GDM1 (cell line): ENCODE results near the gene USP40.

Source experiments
- DNase-seq: peaks from one replicate; lab custom pipeline; 2025; lab: John Stamatoyannopoulos, UW

The USP40 gene

GRCh38 chr2:233443511-233444183 lies 122.9 kb downstream of the USP40 start:
- peak; percentile 55 for DNase-seq

GRCh38 chr2:233442028-233442310 lies 124.6 kb downstream of the USP40 start:
- no peak for DNase-seq

DNA sequence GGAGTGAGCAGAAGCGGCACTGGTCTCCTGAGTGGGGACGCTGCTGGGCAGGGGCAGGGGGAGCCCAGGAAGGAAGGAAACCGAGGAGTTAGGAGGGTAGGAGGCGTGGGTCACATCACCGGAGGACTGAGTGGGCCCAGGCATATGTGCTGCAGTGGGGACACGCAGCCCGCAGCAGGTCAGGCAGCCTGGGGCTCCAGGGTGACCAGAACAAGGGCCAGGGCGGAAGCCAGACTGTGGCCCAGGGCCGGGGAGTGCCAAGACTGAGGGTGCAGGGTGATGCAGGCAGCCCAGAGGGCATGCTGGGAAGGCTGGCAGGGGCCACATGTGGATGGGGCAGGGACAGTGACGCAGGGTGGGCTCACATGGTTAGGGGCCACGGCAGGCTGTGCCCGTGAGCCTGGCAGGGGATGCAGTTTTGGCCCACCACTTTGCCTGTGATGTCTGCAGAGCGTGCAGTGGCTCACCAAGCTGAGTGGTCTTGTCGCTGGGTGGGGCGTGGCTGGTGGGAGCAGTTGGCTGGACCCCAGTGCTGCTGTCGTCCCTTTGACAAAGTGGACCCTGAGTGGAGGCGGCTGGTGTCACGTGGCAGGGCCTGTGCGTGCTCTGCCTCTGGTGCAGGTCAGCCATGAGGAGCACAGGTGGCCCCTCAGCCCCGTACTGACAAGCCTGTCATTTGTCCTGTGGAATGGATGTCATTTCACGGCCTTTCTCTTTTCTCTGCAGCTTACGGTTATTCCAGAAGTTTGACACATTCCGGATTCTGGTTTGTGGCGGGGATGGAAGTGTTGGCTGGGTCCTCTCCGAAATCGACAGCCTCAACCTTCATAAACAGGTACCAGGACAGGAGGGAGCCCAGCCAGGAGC lies 125.2 kb downstream of the USP40 start:
- no peak for DNase-seq

DNA sequence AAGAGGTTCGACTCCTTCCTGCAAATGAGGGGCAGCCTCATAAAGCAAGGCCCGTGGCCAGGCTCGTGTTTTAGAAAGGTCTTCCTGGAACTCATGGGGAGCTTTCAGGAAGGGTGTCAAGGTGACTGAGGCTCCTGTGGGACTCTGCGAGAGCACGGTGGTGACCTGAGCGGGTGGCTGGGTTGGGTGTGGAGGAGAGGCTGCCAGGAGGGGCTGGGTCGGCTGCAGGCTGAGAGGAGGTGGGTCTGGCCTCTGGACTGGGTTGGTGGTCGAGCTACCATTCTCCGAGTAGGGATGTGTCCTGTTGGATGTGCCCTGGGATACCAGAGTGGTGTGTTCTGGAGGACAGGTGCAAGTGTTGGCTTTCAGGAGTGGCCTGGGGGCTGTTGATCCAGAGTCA lies 125.9 kb downstream of the USP40 start:
- no peak for DNase-seq

DNA sequence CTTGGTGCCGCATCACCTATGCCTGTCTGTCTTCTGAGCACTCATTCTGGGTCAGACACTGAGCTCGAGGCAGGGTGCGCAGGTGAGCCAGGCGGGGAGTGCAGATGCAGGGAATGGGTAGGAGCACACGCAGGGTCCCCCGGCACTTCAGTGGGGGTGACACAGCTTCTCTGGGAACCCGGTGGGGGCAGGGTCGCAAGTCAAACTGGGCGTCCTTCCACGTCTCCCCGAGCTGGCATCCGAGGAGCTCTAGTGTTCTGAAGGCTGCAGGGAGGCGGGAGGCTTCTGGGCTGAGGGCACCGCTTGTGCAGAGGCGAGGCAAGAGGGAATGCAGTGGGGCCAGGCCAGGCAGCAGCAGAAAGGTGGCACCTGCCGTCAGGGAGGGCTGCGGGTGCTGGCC lies 126.3 kb downstream of the USP40 start:
- DNase-seq = no peak

- no peak for DNase-seq
Observed at GRCh38 chr2:233439191-233439590, 127.4 kb downstream of the USP40 start.

DNA sequence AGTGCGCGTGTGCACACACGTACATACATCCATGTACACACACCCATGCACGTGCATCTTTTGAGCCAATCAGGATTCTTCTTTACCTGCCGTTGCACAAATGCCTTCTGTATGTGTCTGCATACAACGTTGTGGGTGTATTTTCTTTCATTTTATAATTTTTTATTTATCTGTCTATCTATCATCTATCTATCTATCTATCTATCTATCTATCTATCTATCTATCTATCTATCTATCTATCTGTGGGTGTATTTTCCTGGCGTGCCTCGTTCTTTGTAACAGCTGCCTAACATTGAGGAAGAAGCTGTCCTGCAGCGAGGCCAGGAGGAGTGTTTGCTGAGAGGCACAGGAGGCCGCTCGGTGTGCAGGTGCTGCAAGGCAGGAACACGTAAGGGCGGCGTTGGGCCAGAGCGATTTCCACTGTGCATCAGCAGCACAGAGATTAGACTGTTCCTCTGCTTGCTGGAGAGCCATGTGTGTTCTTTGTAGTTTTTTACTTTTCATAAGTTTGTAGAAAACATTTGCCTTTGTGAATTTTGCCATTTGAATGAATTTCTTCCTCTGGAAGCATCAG lies 127.9 kb downstream of the USP40 start:
- no peak for DNase-seq

DNA sequence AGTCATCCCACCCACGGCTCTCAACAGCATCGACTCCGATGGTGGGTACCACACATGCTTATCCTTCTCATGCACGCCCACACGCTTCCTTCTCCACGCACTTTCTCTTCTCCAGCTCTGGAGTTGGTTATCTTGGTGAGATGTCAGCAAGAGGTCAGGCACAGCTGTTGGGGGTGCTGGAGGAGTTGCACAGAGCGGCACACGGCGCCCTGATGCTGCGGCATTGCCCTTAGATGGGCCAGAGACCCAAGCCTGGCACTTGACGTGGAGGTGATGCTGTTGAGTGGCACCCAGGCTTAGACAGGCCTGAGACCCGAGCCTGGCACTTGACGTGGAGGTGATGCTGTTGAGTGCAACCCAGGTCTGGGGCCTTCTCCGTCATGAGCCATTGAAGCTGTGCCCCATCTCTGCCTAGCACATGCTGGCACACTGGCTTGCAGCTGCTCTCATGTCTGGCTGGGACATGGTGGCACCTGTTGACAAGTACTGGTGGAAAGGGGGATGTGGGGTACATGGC lies 129.1 kb downstream of the USP40 start:
- no peak for DNase-seq

DNA sequence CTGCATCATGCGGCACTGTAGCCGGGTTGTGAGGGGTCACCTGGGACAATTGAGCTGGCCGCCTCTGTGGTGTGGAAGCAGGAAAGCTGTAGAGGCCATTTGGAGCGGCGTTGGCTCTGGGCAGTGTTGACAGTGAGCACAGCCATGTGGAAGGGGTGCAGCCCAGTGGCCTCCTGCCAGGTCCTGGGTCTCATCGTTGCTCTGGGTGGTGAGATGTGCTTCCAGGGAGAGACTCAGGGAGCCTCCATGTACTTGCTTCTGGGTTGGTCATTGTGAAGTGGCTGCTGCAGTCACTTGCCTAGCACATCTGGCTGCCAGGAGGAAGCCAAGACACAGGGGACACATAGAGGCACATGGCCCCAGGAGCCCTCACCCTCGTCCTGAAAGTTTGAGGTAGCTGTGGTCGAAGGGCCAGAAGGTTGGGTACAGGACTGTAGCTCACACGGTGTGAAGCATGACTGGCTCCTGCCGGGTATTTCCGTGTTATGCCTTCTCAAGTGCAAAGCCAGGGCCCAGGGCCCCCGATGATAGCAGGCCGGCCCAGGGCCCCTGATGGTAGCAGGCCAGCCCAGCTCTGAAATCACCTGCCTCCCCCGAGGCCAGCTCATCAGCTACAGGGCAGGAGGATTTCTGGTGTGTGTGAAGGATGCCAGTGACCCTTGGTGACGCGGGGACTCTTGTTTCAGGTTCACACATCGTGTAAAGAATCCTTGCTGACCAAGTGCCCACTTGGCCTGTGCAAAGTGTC lies 129.7 kb downstream of the USP40 start:
- DNase-seq = no peak

DNA sequence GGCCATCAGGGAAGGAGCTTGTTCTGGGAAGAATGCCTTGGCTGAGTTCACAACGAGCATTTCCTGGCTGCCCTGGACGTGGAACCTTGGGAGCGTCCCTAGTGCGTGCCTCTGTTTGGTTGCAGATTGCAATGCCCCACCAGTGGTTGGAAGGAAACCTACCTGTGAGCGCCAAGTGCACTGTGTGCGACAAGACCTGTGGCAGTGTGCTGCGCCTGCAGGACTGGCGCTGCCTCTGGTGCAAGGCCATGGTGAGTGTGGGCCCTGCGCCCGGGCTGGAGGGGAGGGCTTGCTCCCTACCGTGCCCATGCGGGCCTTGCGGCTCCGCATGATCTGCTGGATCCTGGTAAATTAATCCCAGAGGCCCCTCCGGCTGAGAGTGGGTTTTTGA lies 130.4 kb downstream of the USP40 start:
- DNase-seq = no peak

GRCh38 chr2:233435436-233436190 lies 131.0 kb downstream of the USP40 start:
- DNase-seq = no peak

DNA sequence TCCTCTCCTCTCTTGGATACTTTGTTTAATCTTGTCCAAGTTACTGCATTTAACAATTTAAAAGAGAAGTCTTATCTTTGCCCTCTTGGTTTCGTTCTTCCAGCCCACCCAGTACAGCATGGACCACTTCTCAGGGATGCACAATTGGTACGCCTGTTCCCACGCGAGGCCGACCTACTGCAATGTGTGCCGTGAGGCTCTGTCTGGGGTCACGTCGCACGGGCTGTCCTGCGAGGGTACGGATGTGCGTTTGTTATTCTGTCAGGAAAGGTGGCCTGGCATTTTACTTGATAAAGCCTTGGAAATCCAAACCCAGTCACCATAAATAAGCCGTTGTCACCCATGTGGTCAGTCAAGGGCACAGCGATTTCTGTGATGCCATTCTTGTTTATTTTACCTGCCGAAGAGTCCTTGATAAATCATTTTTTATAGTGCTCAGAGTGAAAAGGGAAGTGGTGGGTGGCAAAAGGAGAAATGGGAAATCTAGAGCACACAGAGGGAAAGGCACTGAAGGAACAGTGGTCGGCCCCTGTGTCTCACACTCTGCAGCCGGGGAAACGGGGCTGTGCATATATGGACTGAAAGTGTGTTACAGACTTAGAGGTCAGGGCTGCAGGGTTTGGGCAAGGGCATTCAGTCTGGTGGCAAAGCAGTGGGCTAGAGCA lies 131.8 kb downstream of the USP40 start:
- DNase-seq = no peak

DNA sequence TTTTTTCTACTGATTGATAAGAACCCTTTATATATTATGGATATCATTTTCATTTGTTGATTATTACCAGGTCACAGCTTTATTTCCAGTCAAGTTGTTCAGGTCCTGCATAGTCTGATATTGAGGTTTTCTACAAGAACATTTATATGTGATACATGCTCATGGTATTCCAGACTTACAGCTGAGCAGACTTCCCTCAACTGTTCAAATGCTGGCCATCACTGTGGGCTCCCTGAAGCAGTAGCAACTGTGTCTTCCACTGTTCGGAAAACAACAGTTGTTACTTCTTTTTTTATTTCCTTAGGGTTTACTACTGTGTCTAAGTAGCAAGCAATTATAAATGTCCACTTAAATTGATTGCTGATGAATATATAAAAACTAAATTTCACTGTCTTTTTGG lies 132.8 kb downstream of the USP40 start:
- no peak for DNase-seq

DNA sequence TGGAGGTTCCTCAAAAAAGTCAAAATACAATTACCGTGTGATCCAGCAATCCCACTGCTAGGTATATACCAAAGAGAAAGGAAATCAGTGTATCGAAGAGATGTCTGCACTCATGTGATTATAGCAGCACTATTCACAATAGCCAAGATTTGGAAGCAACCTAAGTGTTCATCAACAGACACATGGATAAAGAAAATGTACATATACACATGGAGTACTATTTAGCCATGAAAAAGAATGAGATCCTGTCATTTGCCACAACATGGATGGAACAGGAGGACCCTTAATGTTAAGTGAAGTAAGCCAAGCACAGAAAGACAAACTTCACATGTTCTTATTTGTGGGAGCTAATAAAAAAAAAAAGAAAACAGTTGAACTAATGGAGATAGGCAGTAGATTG lies 133.6 kb downstream of the USP40 start:
- DNase-seq = no peak

DNA sequence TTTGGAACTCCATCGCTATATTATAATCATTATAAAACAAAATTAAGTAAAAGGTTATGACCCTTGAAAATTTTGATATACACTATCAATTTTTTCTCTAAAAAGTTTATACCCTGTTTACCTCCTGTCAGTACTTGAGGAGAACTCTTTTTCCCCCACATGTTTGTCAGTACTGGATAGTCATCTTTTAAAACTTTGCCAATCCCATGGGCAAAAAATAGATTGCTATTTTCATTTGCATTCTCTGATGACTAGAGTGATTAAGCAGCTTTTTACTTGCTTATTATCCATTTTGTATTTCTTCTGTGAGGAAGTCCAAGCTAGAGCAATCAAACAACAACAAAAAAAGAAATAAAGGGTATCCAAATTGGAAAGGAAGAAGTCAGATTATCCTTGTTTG lies 135.9 kb downstream of the USP40 start:
- no peak for DNase-seq

GRCh38 chr2:233430081-233430480 lies 136.5 kb downstream of the USP40 start:
- DNase-seq = no peak

GRCh38 chr2:233429175-233429897 lies 137.2 kb downstream of the USP40 start:
- no peak for DNase-seq

- DNase-seq = no peak
Observed at GRCh38 chr2:233428438-233428837, 138.1 kb downstream of the USP40 start.

DNA sequence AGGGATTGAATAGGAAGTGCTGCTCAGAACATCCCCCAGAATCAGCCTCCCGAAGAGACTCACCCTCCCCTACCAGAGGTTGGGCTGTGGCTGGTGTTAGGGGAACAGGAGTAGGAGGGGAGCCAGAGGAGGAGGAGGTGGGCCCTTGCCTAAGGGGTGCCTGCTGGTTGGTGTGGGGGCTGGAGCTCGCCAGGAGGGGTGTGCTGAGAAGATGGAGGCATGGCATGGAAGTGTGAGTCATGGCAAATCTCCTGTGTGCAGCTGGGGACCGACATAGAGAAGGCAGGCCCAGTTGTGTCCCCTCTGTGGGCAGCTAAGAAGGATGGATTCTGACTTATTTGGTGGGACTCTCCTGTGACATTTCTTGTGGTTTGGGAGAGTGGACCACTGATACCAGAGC lies 138.6 kb downstream of the USP40 start:
- no peak for DNase-seq

- no peak for DNase-seq
Observed at GRCh38 chr2:233426619-233427342, 139.8 kb downstream of the USP40 start.
